Measurements from ENCODE around the gene KIF21B.

The KIF21B gene

GRCh38 chr1:201044119-201044518 lies 20.6 kb upstream of the KIF21B start:
- no peak for DNase-seq

- DNase-seq = peak in 45 of 56 donors; percentile 22 to 88 (median 57)
These were observed 19.4 kb upstream of the KIF21B start for GRCh38 chr1:201042779-201043461.

- DNase-seq = no peak
These were observed 17.5 kb upstream of the KIF21B start for GRCh38 chr1:201041011-201041410.

- no peak for DNase-seq
These were observed 16.4 kb upstream of the KIF21B start for GRCh38 chr1:201039876-201040275.

- no peak for DNase-seq
These were observed 15.9 kb upstream of the KIF21B start for GRCh38 chr1:201039418-201039817.

GRCh38 chr1:201038186-201038876 lies 14.8 kb upstream of the KIF21B start:
- peak in 13 of 56 donors; percentile 19 to 63 (median 41) for DNase-seq

GRCh38 chr1:201036188-201036842 lies 12.8 kb upstream of the KIF21B start:
- peak in 4 of 56 donors; percentile 18 to 50 (median 29) for DNase-seq

GRCh38 chr1:201034671-201035070 lies 11.2 kb upstream of the KIF21B start:
- DNase-seq = no peak

- no peak for DNase-seq
These were observed 8.9 kb upstream of the KIF21B start for GRCh38 chr1:201032408-201032807.

- peak in 19 of 56 donors; percentile 31 to 86 (median 62) for DNase-seq
These were observed 5.0 kb upstream of the KIF21B start for GRCh38 chr1:201028461-201028889.

GRCh38 chr1:201026836-201027235 lies 3.3 kb upstream of the KIF21B start:
- peak in 1 of 56 donors; percentile 13 for DNase-seq

- DNase-seq = peak in 7 of 56 donors; percentile 16 to 61 (median 27)
These were observed 2.7 kb upstream of the KIF21B start for GRCh38 chr1:201026234-201026633.

- no peak for DNase-seq
These were observed 2.1 kb upstream of the KIF21B start for GRCh38 chr1:201025571-201026002.

- peak in 35 of 56 donors; percentile 26 to 80 (median 52) for DNase-seq
These were observed 1.1 kb upstream of the KIF21B start for GRCh38 chr1:201024625-201024998.

- no peak for DNase-seq
These were observed 558 bp upstream of the KIF21B start for GRCh38 chr1:201023920-201024624.

- peak in 9 of 56 donors; percentile 27 to 75 (median 48) for DNase-seq
These were observed 546 bp downstream of the KIF21B start for GRCh38 chr1:201022820-201023516.

GRCh38 chr1:201022493-201022819 lies 1.1 kb downstream of the KIF21B start:
- peak in 3 of 56 donors; percentile 32 to 55 (median 42) for DNase-seq

- no peak for DNase-seq
These were observed 1.7 kb downstream of the KIF21B start for GRCh38 chr1:201021630-201022492.

- peak in 30 of 56 donors; percentile 25 to 75 (median 54) for DNase-seq
These were observed 2.5 kb downstream of the KIF21B start for GRCh38 chr1:201020721-201021629.
